Upper lobe of right lung (tissue), 1 donor: Measurements from ENCODE around the gene RANBP17. TPM values are rescaled to one million over a fixed set of nuclear protein-coding genes. Genes with fewer than 3 reads are reported as not detected.

ENCODE experiments used
- ATAC-seq: fragments of 200-7000 bp; cut with Tn5 transposase; one replicate; pipeline ENCODE4 v1.9.1; 2020; ENCODE audit warnings: mild to moderate bottlenecking, moderate library complexity
- DNase-seq: peaks from one replicate; pipeline ENCODE4 v3.0.0-alpha.2; 2020
- H3K27ac ChIP-seq: fragments of 200-600 bp; one replicate; pipeline ENCODE4 v1.8.0; 2022
- H3K27me3 ChIP-seq: fragments of 200-600 bp; one replicate; pipeline ENCODE4 v1.8.0; 2022; ENCODE audit warnings: mild to moderate bottlenecking
- H3K36me3 ChIP-seq: fragments of 200-600 bp; one replicate; pipeline ENCODE4 v1.8.0; 2022
- H3K4me1 ChIP-seq: fragments of 200-600 bp; one replicate; pipeline ENCODE4 v1.8.0; 2022
- H3K4me3 ChIP-seq: fragments of 200-600 bp; one replicate; pipeline ENCODE4 v1.8.0; 2022; ENCODE audit warnings: mild to moderate bottlenecking
- H3K9me3 ChIP-seq: fragments of 200-600 bp; one replicate; pipeline ENCODE4 v1.8.0; 2022
- intact Hi-C: fragments of 100-400 bp; cut with DNase I; formaldehyde crosslinking; loops from one replicate; pipeline ENCODE4 v1.11.0; 2022
- total RNA-seq: library from RNA; stranded (reverse); fragmentation: NEBNext Ultra II Directional; extraction: Animal tissue kit (Norgen Biotek cat#: 25700); gene quantifications from one replicate; pipeline ENCODE4 v1.2.1, GENCODE V29; 2021
- TF ChIP-seq, protein P1 (sequence below): fragments of 200-600 bp; IDR thresholded peaks from one replicate; pipeline ENCODE4 v1.8.0; 2022; ENCODE audit warnings: antibody characterized with exemption
- donor health status: DM: no; HTN: yes; CAD: no; lungs with severe emphysema.

The RANBP17 gene
- total RNA-seq, 1 donor from 2014 or later, result 17.8 TPM

DNA sequence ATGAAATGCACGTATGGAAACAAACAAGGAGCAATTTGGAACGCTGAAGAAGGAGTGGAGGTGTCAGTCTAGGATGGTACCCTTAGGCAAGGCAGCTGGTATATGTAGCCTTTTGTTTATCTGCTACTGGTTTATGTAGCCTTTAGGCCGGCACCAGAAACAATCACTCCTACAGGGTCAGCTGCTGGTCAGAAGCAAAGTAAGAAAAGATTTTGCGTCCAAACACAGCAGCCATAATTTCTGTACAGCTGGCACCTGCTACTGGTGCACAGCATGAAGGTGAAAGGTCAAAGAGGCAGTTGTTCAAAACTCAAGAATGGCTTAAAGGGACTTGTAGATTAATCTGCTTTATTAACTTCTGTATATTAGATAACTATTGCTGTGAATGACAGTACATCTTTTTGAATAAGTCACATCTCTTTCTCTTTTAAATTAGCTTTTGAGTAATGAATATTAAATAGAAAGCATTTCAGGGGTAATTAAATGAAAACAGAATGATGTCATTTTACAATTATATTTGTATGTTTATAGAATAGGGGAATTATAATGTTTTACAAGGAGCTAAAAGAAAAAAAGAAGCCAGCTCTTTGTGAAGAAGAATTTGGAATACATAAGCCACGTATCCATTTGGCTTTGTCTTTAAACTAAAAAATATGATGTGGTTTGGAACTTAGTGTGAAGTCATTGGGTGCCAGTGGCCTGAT lies 414.2 kb downstream of the RANBP17 start:
- no peaks in the 10 kb centered on the region for H3K9me3 ChIP-seq
- no peaks in the 10 kb centered on the region for H3K36me3 ChIP-seq
- no peaks in the 10 kb centered on the region for H3K4me1 ChIP-seq
- no peak overlapping the region for H3K4me3 ChIP-seq
- H3K27ac ChIP-seq, result no peak overlapping the region
- no peak for ATAC-seq
- DNase-seq, result no peak
- no peaks in the 10 kb centered on the region for H3K27me3 ChIP-seq
- TF ChIP-seq, protein P1, sequence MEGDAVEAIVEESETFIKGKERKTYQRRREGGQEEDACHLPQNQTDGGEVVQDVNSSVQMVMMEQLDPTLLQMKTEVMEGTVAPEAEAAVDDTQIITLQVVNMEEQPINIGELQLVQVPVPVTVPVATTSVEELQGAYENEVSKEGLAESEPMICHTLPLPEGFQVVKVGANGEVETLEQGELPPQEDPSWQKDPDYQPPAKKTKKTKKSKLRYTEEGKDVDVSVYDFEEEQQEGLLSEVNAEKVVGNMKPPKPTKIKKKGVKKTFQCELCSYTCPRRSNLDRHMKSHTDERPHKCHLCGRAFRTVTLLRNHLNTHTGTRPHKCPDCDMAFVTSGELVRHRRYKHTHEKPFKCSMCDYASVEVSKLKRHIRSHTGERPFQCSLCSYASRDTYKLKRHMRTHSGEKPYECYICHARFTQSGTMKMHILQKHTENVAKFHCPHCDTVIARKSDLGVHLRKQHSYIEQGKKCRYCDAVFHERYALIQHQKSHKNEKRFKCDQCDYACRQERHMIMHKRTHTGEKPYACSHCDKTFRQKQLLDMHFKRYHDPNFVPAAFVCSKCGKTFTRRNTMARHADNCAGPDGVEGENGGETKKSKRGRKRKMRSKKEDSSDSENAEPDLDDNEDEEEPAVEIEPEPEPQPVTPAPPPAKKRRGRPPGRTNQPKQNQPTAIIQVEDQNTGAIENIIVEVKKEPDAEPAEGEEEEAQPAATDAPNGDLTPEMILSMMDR, result no peak
- intact Hi-C loops, result no loop called here

DNA sequence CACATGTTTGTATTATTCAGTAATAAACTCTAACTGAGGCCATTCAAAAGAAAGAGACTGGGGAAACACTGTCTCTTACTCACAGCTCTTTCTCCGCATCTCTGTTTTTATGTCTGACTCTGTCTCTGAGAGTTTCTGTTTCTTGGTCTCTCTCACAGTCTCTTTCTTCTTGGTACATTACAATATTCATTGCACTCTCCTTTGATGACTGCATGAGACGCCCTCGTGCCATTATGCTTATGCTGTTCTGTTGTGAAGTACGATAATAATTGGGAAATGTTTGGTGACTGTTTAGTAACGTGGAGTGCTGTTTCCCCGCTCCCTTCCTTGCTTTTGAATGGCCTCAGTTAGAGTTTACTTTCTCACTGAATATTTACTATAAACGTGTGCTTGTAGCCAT lies 421.9 kb downstream of the RANBP17 start:
- no peaks in the 10 kb centered on the region for H3K36me3 ChIP-seq
- no peak overlapping the region for H3K27ac ChIP-seq
- TF ChIP-seq, protein P1, result no peak
- DNase-seq (no peak), ATAC-seq (no peak)
- no peaks in the 10 kb centered on the region for H3K4me1 ChIP-seq
- H3K27me3 ChIP-seq, result no peaks in the 10 kb centered on the region
- no peak overlapping the region for H3K4me3 ChIP-seq
- intact Hi-C loops, result no loop called here
- H3K9me3 ChIP-seq, result no peaks in the 10 kb centered on the region

DNA sequence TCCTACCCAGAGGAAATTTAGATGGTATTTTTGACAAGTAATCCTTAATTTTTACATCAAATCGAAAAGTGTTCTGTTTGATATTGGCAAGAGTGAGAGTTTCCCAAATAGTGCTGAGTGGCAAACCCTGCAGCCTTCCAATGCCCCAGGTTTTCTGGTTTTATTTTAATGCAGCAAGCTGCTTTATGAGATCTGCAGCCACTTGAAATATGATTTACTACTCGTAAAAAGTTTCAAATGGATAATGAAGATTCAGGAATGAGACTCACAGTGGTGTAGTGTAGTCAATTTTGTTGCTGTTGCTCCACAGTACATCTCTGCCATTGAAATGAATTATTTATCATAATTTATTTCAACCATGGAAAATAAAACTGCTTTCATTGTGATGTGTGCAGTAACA lies 423.6 kb downstream of the RANBP17 start:
- intact Hi-C loops, result no loop called here
- TF ChIP-seq, protein P1, result no peak
- Histone ChIP-seq H3K27ac (no peak overlapping the region), H3K27me3 (no peaks in the 10 kb centered on the region), H3K4me1 (no peaks in the 10 kb centered on the region), H3K9me3 (no peaks in the 10 kb centered on the region), H3K4me3 (no peak overlapping the region), H3K36me3 (no peaks in the 10 kb centered on the region)
- ATAC-seq, result no peak
- no peak for DNase-seq

DNA sequence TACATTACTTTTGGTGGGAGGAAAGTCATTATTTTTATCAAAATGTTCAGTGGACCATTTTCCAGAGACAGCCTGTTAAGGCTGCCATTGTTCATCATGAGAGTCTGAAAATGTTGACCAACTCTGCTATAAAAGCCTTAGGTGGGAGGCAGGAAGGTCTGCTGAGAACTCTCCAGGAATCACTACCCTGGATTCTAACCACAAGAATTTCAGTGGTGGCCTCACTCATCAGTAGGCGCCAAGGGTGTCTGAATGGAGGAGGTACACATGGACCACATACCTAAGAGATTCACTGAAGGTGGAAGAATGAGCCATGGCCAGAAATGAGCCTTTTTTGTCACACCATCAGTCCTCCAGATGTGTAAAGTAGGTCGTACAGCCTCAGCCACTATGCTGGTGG lies 426.2 kb downstream of the RANBP17 start:
- Histone ChIP-seq H3K4me3 (no peak overlapping the region), H3K4me1 (no peaks in the 10 kb centered on the region), H3K27me3 (no peaks in the 10 kb centered on the region), H3K9me3 (no peaks in the 10 kb centered on the region), H3K27ac (no peak overlapping the region), H3K36me3 (no peaks in the 10 kb centered on the region)
- ATAC-seq, result no peak
- no peak for DNase-seq
- TF ChIP-seq, protein P1, result no peak
- intact Hi-C loops, result no loop called here

DNA sequence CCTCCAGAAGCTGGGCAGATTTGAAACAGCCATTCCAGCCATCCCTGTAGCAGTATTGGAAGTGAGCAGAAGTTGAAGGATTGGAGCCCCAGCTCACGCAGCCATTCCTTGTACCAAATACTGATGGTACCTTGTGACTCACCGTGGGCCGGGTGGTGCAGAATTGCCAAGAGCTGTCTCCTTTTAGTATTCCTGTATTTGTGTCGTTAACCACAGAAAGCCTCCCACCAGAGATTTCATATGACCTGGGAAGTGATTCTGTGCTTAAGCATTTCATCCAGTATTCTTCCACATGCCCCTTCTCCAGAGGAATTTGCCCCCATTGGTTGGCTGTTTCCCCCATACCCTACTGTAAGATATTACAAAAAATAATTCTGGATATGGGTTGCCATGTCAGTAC lies 429.6 kb downstream of the RANBP17 start:
- ATAC-seq, result no peak
- intact Hi-C loops, result no loop called here
- H3K4me1 ChIP-seq, result no peaks in the 10 kb centered on the region
- no peaks in the 10 kb centered on the region for H3K36me3 ChIP-seq
- no peak overlapping the region for H3K27ac ChIP-seq
- no peak for DNase-seq
- H3K27me3 ChIP-seq, result no peaks in the 10 kb centered on the region
- H3K4me3 ChIP-seq, result no peak overlapping the region
- no peaks in the 10 kb centered on the region for H3K9me3 ChIP-seq
- TF ChIP-seq, protein P1, result no peak

DNA sequence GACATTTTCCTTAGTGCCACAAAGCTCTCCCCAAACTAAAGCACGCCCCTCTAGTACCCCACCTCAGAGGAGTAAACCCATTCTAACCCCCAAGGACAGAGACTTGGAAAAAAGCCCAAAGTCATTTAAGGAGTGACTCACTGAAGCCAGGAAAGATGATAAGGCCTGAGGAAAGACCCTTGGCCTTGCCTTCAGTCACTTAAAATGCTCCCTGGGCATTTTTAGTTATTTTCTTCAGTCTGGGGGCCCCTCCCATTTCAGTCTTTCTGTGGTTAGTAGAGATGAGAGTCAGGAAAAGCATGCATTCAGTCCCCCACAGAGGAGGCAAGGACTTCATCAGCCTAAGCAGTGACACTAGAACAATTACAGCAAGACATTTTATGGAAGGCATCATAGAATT lies 433.5 kb downstream of the RANBP17 start:
- intact Hi-C loops, result no loop called here
- Histone ChIP-seq H3K36me3 (no peaks in the 10 kb centered on the region), H3K4me3 (no peak overlapping the region), H3K4me1 (no peaks in the 10 kb centered on the region), H3K27me3 (no peaks in the 10 kb centered on the region), H3K9me3 (no peaks in the 10 kb centered on the region), H3K27ac (no peak overlapping the region)
- ATAC-seq (no peak), DNase-seq (no peak)
- TF ChIP-seq, protein P1, result no peak
